Ovary (tissue), 3 donors: ENCODE results near the gene FGF12.

Experiments used
- POLR2A ChIP-seq: fragments of 450-650 bp; IDR thresholded peaks from one replicate; pipeline ENCODE4 v1.6.1; 2017; ENCODE audit warnings: antibody characterized with exemption, mild to moderate bottlenecking, moderate library complexity
- TF ChIP-seq, protein P1 (sequence below), 3 donors: fragments of 450-650 bp in 2 of 3; fragments of 200-600 bp in 1 of 3; IDR thresholded peaks; one replicate each; pipeline versions ENCODE4 v1.5.1 to v1.8.0; 2016 to 2022; ENCODE audit warnings: antibody characterized with exemption in 3 of 3, mild to moderate bottlenecking in 1 of 3
- donor health status: DM: no; HTN: no; CAD: no.

DNA sequence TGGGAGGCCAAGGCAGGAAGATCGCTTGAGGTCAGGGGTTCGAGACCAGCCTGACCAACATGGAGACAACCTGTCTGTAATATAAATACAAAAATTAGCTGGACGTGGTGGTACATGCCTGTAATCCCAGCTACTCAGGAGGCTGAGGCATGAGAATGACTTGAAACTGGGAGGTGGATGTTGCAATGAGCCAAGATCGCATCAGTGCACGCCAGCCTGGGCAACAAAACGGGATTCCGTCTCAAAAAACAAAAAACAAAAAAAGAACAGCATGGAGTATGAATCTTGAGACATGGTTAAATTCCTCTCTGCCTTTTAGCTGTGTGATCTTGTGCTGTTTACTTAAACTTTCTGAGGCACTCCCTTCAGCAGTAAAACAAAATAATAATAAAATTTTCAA is 244.9 kb downstream of the FGF12 start:
- no peak for TF ChIP-seq POLR2A
- TF ChIP-seq, protein P1, sequence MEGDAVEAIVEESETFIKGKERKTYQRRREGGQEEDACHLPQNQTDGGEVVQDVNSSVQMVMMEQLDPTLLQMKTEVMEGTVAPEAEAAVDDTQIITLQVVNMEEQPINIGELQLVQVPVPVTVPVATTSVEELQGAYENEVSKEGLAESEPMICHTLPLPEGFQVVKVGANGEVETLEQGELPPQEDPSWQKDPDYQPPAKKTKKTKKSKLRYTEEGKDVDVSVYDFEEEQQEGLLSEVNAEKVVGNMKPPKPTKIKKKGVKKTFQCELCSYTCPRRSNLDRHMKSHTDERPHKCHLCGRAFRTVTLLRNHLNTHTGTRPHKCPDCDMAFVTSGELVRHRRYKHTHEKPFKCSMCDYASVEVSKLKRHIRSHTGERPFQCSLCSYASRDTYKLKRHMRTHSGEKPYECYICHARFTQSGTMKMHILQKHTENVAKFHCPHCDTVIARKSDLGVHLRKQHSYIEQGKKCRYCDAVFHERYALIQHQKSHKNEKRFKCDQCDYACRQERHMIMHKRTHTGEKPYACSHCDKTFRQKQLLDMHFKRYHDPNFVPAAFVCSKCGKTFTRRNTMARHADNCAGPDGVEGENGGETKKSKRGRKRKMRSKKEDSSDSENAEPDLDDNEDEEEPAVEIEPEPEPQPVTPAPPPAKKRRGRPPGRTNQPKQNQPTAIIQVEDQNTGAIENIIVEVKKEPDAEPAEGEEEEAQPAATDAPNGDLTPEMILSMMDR (IDR thresholded peaks at IDR 0.05) = no peak
